HG03521 (cell line): ENCODE measurements around the gene TMEM178B.
"Not testable (repeated sequence)": the region's sequence is repeated elsewhere in the genome, so short reads cannot be mapped to it uniquely, and the experiment has no call there.

Experiments
- ATAC-seq: cut with Tn5 transposase; IDR thresholded peaks from one replicate; pipeline ENCODE4 v1.9.1; 2021; ENCODE audit warnings: mild to moderate bottlenecking, moderate library complexity; ENCODE audit not compliant: unreplicated experiment

TMEM178B gene

GRCh38 chr7:141073173-141073640 is 657 bp upstream of the TMEM178B start:
- no peak for ATAC-seq

GRCh38 chr7:141074162-141074991 is 513 bp downstream of the TMEM178B start:
- ATAC-seq: no peak

- ATAC-seq: no peak
Observed at GRCh38 chr7:141074997-141075396, 1.1 kb downstream of the TMEM178B start.

GRCh38 chr7:141076377-141076776 is 2.5 kb downstream of the TMEM178B start:
- ATAC-seq: no peak

DNA sequence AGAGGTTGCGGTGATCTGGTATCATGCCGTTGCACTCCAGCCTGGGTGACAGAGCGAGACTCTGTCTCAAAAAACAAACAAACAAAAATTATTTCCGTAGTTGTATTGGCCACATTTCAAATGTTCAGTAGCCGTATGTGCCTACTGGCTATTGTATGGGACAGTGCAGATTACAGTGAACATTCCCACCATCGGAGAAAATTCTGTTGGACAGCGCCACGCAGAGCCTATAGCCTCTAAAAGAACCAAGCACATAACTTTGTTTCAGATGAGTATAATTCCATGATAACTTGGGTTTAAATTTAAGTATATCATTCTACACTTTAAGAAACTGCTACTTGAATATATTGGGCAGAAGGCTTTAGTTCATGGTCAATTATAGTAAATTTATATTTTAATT is 5.4 kb downstream of the TMEM178B start:
- no peak for ATAC-seq

DNA sequence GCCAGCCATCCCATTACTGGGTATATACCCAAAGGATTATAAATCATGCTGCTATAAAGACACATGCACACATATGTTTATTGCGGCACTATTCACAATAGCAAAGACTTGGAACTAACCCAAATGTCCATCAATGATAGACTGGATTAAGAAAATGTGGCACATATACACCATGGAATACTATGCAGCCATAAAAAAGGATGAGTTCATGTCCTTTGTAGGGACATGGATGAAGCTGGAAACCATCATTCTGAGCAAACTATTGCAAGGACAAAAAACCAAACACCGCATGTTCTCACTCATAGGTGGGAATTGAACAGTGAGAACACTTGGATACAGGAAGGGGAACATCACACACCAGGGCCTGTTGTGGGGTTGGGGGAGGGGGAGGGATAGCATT is 15.6 kb downstream of the TMEM178B start:
- not testable (repeated sequence) for ATAC-seq

- ATAC-seq: no peak
Observed at GRCh38 chr7:141094336-141095070, 20.6 kb downstream of the TMEM178B start.

- ATAC-seq: no peak
Observed at GRCh38 chr7:141097430-141097829, 23.6 kb downstream of the TMEM178B start.

DNA sequence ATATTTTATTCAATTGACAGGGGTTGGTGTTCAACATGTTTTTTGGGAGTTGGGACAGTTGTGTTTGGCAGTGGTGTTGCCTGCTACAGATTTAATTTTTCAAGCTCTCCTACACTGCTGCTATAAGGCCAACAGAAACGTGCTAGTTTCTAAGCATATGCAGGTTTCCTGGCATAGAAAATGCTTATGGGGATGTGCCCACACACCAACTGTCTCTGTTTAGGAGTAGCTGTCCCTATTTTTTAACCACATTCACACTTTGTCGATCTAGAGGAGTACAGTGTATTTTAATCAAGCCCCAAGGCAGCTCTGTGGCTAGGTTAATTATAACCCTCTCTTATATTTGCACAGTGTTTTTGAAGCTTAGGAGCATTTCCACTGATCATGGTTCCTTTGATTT is 28.6 kb downstream of the TMEM178B start:
- ATAC-seq: no peak

DNA sequence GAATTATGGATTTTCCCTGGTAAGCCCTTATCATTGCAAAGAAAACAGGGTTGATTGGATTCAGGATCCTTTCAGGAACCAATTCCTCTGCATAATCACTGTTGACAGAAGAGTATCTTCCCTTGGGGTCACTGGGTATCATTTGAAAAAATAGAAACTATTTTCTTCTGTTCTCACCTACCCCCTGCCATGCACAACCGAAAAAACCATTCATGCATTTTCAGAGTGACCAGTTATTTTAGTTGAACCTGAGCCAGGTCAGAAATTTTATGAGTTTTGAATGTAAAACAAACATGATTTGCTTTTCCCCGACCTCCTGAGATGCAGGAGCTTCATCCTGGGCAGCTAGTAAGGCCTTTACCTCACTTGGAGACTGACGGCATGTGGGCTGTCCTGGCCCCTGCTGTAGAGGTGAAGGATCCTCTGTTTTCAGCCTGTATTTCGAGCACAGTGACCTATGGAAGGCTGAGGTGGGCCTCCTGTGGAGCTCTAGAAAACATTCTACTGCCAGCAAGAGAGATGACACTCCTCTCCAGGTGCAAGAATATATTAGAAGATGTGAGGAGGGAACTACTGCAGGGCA is 30.1 kb downstream of the TMEM178B start:
- ATAC-seq: no peak

DNA sequence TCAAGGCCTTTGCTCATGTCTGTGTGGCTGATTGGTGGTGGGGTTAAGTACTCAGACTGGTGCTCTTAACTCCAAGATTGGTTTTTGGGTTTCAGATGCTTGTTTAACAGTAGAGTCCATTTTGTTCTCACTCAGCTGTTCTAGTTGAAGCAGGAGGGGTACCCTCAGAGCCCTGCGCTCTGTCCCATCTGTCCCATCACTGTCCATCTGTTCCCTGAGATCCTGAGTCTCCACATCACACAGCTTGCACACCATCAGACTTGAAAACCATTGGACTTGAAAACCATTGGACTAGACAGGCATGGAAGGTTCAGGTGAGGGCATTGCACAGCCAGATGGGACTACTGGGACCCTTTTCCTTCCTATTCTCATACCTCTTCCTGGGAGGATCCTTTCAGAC is 39.3 kb downstream of the TMEM178B start:
- ATAC-seq: no peak

DNA sequence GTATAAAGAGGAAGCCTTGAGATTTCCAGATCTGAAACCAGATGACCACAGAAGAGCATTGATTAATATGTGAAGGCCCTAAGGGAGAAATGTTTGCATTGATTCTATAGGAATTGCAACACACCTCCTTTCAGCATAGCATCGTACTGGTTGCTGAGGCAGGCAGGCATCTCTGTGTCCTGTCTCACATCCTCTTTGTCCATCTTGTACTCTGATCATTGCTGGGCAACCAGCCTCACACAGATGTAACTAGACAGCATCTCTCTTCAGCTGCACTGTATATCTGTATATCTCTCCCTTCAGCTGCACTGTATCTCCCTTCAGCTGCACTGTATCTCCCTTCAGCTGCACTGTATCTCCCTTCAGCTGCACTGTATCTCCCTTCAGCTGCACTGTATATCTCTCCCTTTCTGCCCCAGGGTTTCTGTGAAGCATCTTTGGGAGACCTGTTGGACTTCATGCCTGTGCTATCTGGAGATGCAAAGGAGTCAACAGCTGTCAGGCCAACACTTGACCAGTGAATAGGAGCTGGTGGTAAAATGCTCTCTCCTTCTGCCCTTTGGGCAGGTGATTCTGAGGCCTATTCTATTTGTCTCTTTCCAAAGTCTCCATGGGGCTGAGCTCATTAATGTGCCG is 40.3 kb downstream of the TMEM178B start:
- no peak for ATAC-seq

DNA sequence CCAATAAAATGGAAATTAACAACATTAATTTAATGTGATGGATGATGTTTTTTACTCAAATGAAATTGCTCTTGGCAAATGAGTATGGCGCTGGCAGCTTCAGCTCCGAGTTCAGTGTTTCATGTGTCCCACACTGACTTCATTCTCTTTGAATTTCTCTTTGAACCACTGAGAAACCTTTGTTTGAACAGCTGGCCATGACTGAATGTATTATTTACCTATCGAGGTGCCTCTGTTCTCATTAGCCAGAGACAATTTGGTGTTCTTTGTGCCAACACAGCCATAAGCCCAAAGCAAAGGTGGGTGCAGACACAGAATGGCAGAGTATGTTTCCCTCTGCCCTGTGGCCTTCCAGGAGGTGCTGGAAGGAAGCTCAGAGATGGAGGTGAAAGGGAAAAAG is 42.1 kb downstream of the TMEM178B start:
- ATAC-seq: no peak

GRCh38 chr7:141116661-141117060 is 42.8 kb downstream of the TMEM178B start:
- not testable (repeated sequence) for ATAC-seq

- no peak for ATAC-seq
Observed at GRCh38 chr7:141118767-141119166, 44.9 kb downstream of the TMEM178B start.

DNA sequence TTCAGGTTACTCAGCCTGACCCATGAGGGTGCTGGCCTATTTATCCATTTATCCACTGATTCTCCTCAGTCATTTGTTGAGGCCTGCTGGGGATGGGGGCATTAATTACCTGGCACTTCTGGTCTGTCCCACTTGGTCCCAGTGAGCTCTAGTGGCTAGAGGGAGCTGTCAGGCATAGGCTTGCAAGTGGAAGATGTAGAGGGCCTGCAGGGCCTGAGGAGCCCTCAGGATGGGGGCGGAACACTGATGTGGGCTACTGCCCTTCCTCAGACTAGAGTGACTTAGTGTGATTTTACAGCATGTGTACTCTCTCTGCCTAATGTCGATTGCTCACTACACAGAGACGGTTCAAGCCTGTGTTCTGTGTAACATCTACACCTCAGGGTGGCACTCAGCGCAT is 45.3 kb downstream of the TMEM178B start:
- no peak for ATAC-seq

DNA sequence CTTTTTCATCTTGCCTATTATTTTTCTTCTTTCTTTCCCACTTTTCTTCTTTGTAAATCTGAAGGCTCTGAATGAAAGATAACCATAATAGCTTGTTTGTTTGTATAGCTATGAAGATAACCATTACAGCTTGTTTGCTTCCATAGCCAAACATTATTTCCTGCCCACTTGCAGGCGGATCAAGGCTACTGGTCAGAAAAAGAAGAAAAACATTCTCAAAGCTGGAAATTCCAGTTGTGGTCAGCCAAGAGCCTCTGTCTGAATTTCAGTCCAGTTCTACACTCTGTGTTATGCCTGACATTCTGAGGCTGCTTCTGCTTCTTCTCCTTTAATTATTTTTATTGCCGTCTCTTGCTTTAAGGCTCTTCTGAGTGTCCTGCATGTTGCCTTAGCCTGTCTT is 48.9 kb downstream of the TMEM178B start:
- no peak for ATAC-seq

- no peak for ATAC-seq
Observed at GRCh38 chr7:141123522-141123921, 49.7 kb downstream of the TMEM178B start.

GRCh38 chr7:141126107-141126506 is 52.2 kb downstream of the TMEM178B start:
- no peak for ATAC-seq

- ATAC-seq: no peak
Observed at GRCh38 chr7:141128506-141128905, 54.6 kb downstream of the TMEM178B start.

GRCh38 chr7:141128931-141129330 is 55.1 kb downstream of the TMEM178B start:
- no peak for ATAC-seq
